NCI-H1694 (cell line): ENCODE measurements around the gene IFI27L1.
A peak's percentile ranks its signal among the peaks of the same experiment; 100 is the strongest.

Source experiments
- DNase-seq: peaks from one replicate; lab custom pipeline; 2025; lab: John Stamatoyannopoulos, UW

IFI27L1 gene

GRCh38 chr14:94079891-94080620 lies 1.1 kb upstream of the IFI27L1 start:
- DNase-seq = peak; percentile 56

GRCh38 chr14:94081386-94081820 lies 293 bp downstream of the IFI27L1 start:
- no peak for DNase-seq

- no peak for DNase-seq
Observed at GRCh38 chr14:94087891-94088290, 6.8 kb downstream of the IFI27L1 start.

- DNase-seq = no peak
Observed at GRCh38 chr14:94088516-94088915, 7.4 kb downstream of the IFI27L1 start.

- no peak for DNase-seq
Observed at GRCh38 chr14:94089479-94089878, 8.4 kb downstream of the IFI27L1 start.

- DNase-seq = no peak
Observed at GRCh38 chr14:94093418-94093817, 12.3 kb downstream of the IFI27L1 start.

- no peak for DNase-seq
Observed at GRCh38 chr14:94097091-94097490, 16.0 kb downstream of the IFI27L1 start.

GRCh38 chr14:94098326-94098992 lies 17.3 kb downstream of the IFI27L1 start:
- no peak for DNase-seq

GRCh38 chr14:94099006-94099405 lies 17.9 kb downstream of the IFI27L1 start:
- DNase-seq = no peak

GRCh38 chr14:94100847-94101246 lies 19.7 kb downstream of the IFI27L1 start:
- no peak for DNase-seq

GRCh38 chr14:94101748-94102147 lies 20.6 kb downstream of the IFI27L1 start:
- no peak for DNase-seq

GRCh38 chr14:94102768-94103482 lies 21.8 kb downstream of the IFI27L1 start:
- no peak for DNase-seq

- no peak for DNase-seq
Observed at GRCh38 chr14:94103554-94104150, 22.5 kb downstream of the IFI27L1 start.

GRCh38 chr14:94104731-94105130 lies 23.6 kb downstream of the IFI27L1 start:
- DNase-seq = no peak

GRCh38 chr14:94109915-94110250 lies 28.8 kb downstream of the IFI27L1 start:
- DNase-seq = no peak

GRCh38 chr14:94110552-94111181 lies 29.6 kb downstream of the IFI27L1 start, which contains the start of gene IFI27:
Gene IFI27, plus strand, starts transcription at chr14:94110736.
- DNase-seq = no peak

GRCh38 chr14:94111276-94112095 lies 30.4 kb downstream of the IFI27L1 start:
- no peak for DNase-seq

GRCh38 chr14:94112513-94113063 lies 31.5 kb downstream of the IFI27L1 start:
- DNase-seq = no peak

- DNase-seq = no peak
Observed at GRCh38 chr14:94113073-94113472, 32.0 kb downstream of the IFI27L1 start.

- peak; percentile 15 for DNase-seq
Observed at GRCh38 chr14:94113490-94113889, 32.4 kb downstream of the IFI27L1 start.
